ENCODE measurements around the gene APOB. TPM values are rescaled to one million over a fixed set of nuclear protein-coding genes. Genes with fewer than 3 reads are reported as not detected.

Gene APOB
- total and polyA plus RNA-seq, 2 of the 13 experiments (the other 11 are each of a cell fraction or from before 2014, with no cell fraction given) = 1,569 to 2,515 TPM

- TF ChIP-seq, protein P1, sequence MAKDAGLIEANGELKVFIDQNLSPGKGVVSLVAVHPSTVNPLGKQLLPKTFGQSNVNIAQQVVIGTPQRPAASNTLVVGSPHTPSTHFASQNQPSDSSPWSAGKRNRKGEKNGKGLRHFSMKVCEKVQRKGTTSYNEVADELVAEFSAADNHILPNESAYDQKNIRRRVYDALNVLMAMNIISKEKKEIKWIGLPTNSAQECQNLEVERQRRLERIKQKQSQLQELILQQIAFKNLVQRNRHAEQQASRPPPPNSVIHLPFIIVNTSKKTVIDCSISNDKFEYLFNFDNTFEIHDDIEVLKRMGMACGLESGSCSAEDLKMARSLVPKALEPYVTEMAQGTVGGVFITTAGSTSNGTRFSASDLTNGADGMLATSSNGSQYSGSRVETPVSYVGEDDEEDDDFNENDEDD (CRISPR knock-in tag; IDR thresholded peaks at IDR 0.05; ENCODE audit: borderline replicate concordance) = 0 out of 2 replicates have a peak, but pooled peaks have one; percentile 3
- TF ChIP-seq RNF2 (conservative IDR thresholded peaks at IDR 0.05; ENCODE audit: low read depth) (no peak), CBX5 (CRISPR knock-in tag; IDR thresholded peaks at IDR 0.05; ENCODE audit: borderline replicate concordance) (peak; percentile 69; the same call in 1 of the 2 replicates), RORA (CRISPR knock-in tag; IDR thresholded peaks at IDR 0.05) (no peak), ZSCAN22 (CRISPR knock-in tag; IDR thresholded peaks at IDR 0.05) (no peak), ATF4 (CRISPR knock-in tag; IDR thresholded peaks at IDR 0.05) (peak in 1 of 2 experiments; percentile 63; a peak in 1 of 4 replicates), DMAP1 (CRISPR knock-in tag; IDR thresholded peaks at IDR 0.05) (peak; percentile 47; the same call in 1 of the 2 replicates), ZNF672 (CRISPR knock-in tag; IDR thresholded peaks at IDR 0.05) (no peak), IRF1 (CRISPR knock-in tag; IDR thresholded peaks at IDR 0.05; ENCODE audit: low read depth) (no peak), ZBTB40 (IDR thresholded peaks at IDR 0.05) (no peak), ZBTB40 (CRISPR knock-in tag; IDR thresholded peaks at IDR 0.05) (peak; percentile 57; the same call in 1 of the 2 replicates)
- TF ChIP-seq, protein P2, sequence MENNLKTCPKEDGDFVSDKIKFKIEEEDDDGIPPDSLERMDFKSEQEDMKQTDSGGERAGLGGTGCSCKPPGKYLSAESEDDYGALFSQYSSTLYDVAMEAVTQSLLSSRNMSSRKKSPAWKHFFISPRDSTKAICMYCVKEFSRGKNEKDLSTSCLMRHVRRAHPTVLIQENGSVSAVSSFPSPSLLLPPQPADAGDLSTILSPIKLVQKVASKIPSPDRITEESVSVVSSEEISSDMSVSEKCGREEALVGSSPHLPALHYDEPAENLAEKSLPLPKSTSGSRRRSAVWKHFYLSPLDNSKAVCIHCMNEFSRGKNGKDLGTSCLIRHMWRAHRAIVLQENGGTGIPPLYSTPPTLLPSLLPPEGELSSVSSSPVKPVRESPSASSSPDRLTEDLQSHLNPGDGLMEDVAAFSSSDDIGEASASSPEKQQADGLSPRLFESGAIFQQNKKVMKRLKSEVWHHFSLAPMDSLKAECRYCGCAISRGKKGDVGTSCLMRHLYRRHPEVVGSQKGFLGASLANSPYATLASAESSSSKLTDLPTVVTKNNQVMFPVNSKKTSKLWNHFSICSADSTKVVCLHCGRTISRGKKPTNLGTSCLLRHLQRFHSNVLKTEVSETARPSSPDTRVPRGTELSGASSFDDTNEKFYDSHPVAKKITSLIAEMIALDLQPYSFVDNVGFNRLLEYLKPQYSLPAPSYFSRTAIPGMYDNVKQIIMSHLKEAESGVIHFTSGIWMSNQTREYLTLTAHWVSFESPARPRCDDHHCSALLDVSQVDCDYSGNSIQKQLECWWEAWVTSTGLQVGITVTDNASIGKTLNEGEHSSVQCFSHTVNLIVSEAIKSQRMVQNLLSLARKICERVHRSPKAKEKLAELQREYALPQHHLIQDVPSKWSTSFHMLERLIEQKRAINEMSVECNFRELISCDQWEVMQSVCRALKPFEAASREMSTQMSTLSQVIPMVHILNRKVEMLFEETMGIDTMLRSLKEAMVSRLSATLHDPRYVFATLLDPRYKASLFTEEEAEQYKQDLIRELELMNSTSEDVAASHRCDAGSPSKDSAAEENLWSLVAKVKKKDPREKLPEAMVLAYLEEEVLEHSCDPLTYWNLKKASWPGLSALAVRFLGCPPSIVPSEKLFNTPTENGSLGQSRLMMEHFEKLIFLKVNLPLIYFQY (CRISPR knock-in tag; IDR thresholded peaks at IDR 0.05; ENCODE audit: borderline replicate concordance) = peak; percentile 51; the same call in 1 of the 2 replicates
Measured at GRCh38 chr2:21047141-21048009, 3.5 kb upstream of the APOB start (continued).

Data from HepG2 (cell line).